Fibroblast of lung (primary cell): ENCODE data around the gene TCHP.

Source experiments
- EZH2 ChIP-seq: IDR thresholded peaks from 2 replicates; pipeline ENCODE4 v1.5.1; 2012; ENCODE audit warnings: low read length, control low read depth, mild to moderate bottlenecking; ENCODE audit errors: missing control alignments
- TF ChIP-seq, protein P1 (sequence below), 2 donors: IDR thresholded peaks in 1 of 2; conservative IDR thresholded peaks in 1 of 2; 1 replicate in 1 of 2; 2 replicates in 1 of 2; pipeline ENCODE4 v1.5.1; 2011 to 2012; ENCODE audit warnings: low read length in 2 of 2, control low read depth in 1 of 2, inconsistent platforms in 1 of 2, low read depth in 1 of 2, mild to moderate bottlenecking in 1 of 2

DNA sequence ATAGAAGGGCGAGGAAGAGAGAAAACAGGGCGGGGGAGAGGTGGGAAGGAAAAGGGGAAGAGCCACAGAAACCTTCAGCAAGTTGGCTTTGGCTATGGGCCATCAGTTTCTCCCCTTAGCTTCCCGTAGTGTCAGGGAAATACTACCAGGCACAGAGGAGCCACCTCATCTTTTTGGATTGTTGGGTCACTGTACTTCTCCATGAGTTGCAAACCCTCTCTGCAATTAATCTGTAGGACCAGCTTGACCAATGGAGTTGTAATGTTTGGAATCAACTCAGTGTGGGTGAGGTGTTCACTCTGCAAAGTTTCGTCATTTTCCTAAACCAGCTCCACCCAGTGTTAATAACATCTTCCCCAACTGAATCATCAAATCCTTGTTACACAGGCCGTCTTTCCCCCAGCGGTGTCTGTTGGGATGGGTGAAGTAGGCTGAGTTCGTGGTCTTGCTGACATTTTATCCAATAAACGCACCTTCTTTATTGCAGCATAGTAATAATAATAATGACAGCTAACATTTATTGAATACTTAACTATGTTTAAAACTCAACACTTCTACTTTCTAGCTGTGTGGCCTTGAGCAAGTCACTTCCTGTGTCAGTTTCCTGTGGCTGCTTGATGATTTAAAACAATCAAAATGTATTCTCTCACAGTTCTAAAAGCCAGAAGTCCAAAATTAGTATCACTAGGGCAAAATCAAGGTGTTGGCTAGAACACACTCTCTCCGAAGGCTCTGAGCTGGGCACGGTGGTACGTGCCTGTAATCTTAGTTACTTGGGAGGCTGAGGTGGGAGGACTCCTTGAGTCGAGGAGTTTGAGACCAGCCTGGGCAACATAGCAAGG lies 11.7 kb upstream of the TCHP start:
- TF ChIP-seq, protein P1, sequence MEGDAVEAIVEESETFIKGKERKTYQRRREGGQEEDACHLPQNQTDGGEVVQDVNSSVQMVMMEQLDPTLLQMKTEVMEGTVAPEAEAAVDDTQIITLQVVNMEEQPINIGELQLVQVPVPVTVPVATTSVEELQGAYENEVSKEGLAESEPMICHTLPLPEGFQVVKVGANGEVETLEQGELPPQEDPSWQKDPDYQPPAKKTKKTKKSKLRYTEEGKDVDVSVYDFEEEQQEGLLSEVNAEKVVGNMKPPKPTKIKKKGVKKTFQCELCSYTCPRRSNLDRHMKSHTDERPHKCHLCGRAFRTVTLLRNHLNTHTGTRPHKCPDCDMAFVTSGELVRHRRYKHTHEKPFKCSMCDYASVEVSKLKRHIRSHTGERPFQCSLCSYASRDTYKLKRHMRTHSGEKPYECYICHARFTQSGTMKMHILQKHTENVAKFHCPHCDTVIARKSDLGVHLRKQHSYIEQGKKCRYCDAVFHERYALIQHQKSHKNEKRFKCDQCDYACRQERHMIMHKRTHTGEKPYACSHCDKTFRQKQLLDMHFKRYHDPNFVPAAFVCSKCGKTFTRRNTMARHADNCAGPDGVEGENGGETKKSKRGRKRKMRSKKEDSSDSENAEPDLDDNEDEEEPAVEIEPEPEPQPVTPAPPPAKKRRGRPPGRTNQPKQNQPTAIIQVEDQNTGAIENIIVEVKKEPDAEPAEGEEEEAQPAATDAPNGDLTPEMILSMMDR (conservative IDR thresholded peaks at IDR 0.05 in 1 of 2, IDR thresholded peaks at IDR 0.05 in 1 of 2; ENCODE audit: low read depth in 1 of 2, low read length in 2 of 2): peak in 1 of 2 donors; percentile 15
- no peak for TF ChIP-seq EZH2
